ENCODE measurements around the gene REXO5.

REXO5 gene

GRCh38 chr16:20866145-20866772 lies 59.9 kb downstream of the REXO5 start:
- TF ChIP-seq CTCF (conservative IDR thresholded peaks at IDR 0.05; ENCODE audit: low read depth) = no peak
- peak; percentile 88 for DNase-seq (ENCODE audit: low spot score)
- ChIA-PET POLR2A (ENCODE audit: low non-redundant PET) (interaction anchor here (1.0 kb wide), 1 partner anchor 34 kb away, joined by 3 read pairs; the partner anchor contains the start of genes DCUN1D3 and LYRM1), CTCF (interaction anchor here (0.9 kb wide), 1 partner anchor 291 kb away, joined by 3 read pairs; no protein-coding TSS in a partner anchor)
- H3K27ac ChIP-seq = peak overlapping the region; percentile 98

- DNase-seq (ENCODE audit: low spot score) = no peak
- ChIA-PET POLR2A (ENCODE audit: low non-redundant PET) (no interaction called here), CTCF (interaction anchor here (0.6 kb wide), 1 partner anchor 9 kb away, joined by 3 read pairs; no protein-coding TSS in a partner anchor)
- peak overlapping the region; percentile 98 for H3K27ac ChIP-seq
- TF ChIP-seq CTCF (conservative IDR thresholded peaks at IDR 0.05; ENCODE audit: low read depth) = no peak
Observed at GRCh38 chr16:20866801-20867200, 60.5 kb downstream of the REXO5 start.

GRCh38 chr16:20867585-20867984 lies 61.3 kb downstream of the REXO5 start:
- POLR2A ChIA-PET (ENCODE audit: low non-redundant PET) = no interaction called here
- H3K27ac ChIP-seq = peak overlapping the region; percentile 98
- no peak for TF ChIP-seq CTCF (conservative IDR thresholded peaks at IDR 0.05; ENCODE audit: low read depth)
- CTCF ChIA-PET = no interaction called here
- no peak for DNase-seq (ENCODE audit: low spot score)

- no peak for TF ChIP-seq CTCF (conservative IDR thresholded peaks at IDR 0.05; ENCODE audit: low read depth)
- POLR2A ChIA-PET (ENCODE audit: low non-redundant PET) = no interaction called here
- peak overlapping the region; percentile 75 for H3K27ac ChIP-seq
- CTCF ChIA-PET = no interaction called here
- DNase-seq (ENCODE audit: low spot score) = no peak
Observed at GRCh38 chr16:20868890-20869289, 62.6 kb downstream of the REXO5 start.

- CTCF ChIA-PET = no interaction called here
- no peak for DNase-seq (ENCODE audit: low spot score)
- H3K27ac ChIP-seq = peak overlapping the region; percentile 42
- POLR2A ChIA-PET (ENCODE audit: low non-redundant PET) = no interaction called here
- TF ChIP-seq CTCF (conservative IDR thresholded peaks at IDR 0.05; ENCODE audit: low read depth) = no peak
Observed at GRCh38 chr16:20870122-20870820, 63.9 kb downstream of the REXO5 start.

GRCh38 chr16:20871258-20871657 lies 64.9 kb downstream of the REXO5 start:
- no peak for DNase-seq (ENCODE audit: low spot score)
- no peak for TF ChIP-seq CTCF (conservative IDR thresholded peaks at IDR 0.05; ENCODE audit: low read depth)
- POLR2A ChIA-PET (ENCODE audit: low non-redundant PET) = no interaction called here
- CTCF ChIA-PET = interaction anchor here (0.6 kb wide), 1 partner anchor 192 kb away, joined by 3 read pairs; no protein-coding TSS in a partner anchor
- no peak overlapping the region for H3K27ac ChIP-seq
